Psoas muscle (tissue), 8 donors: ENCODE measurements around the gene GALNT13. TPM values are rescaled to one million over a fixed set of nuclear protein-coding genes. Genes with fewer than 3 reads are reported as not detected.

Experiments
- ATAC-seq, 4 donors: fragments of 200-7000 bp; cut with Tn5 transposase; one replicate each; pipeline ENCODE4 v1.9.1; 2020; ENCODE audit warnings: moderate library complexity in 3 of 4, mild to moderate bottlenecking in 2 of 4
- DNase-seq, 2 donors: peaks; one replicate each; pipeline ENCODE4 v3.0.0-alpha.2; 2020
- H3K27ac ChIP-seq: fragments of 200-600 bp; one replicate; pipeline ENCODE4 v1.8.0; 2022
- H3K27me3 ChIP-seq, 3 donors: fragments of 200-600 bp in 1 of 3; one replicate each; pipeline versions ENCODE4 v1.6.1 to v1.8.0; 2013 to 2022; ENCODE audit warnings: low read length in 2 of 3, mild to moderate bottlenecking in 2 of 3, moderate library complexity in 1 of 3; ENCODE audit not compliant: insufficient read depth in 3 of 3
- H3K36me3 ChIP-seq, 2 donors: fragments of 200-600 bp in 1 of 2; one replicate each; pipeline versions ENCODE4 v1.6.1 to v1.8.0; 2013 to 2022; ENCODE audit warnings: low read depth in 1 of 2, mild to moderate bottlenecking in 1 of 2, moderate library complexity in 1 of 2; ENCODE audit not compliant: insufficient read depth in 1 of 2
- H3K4me1 ChIP-seq: fragments of 200-600 bp; one replicate; pipeline ENCODE4 v1.8.0; 2022
- H3K4me3 ChIP-seq: fragments of 200-600 bp; one replicate; pipeline ENCODE4 v1.8.0; 2022; ENCODE audit warnings: mild to moderate bottlenecking
- H3K9me3 ChIP-seq: fragments of 200-600 bp; one replicate; pipeline ENCODE4 v1.8.0; 2022
- CTCF ChIP-seq: fragments of 200-600 bp; IDR thresholded peaks from one replicate; pipeline ENCODE4 v1.8.0; 2022; ENCODE audit warnings: antibody characterized with exemption
- WGBS, 3 donors: extraction: QIAGEN DNeasy Blood & Tissue Kit; methylation state at CpG; one replicate each; pipeline versions ENCODE4 v1.1.6 to v1.1.7; 2013; 5-methylcytosine and 5-hydroxymethylcytosine counted together
- intact Hi-C, 2 donors: fragments of 100-400 bp; cut with DNase I; formaldehyde crosslinking; loops; one replicate each; pipeline versions ENCODE4 v1.11.0 to v1.14.2; 2022
- polyA plus RNA-seq, 3 donors: library from polyadenylated mRNA; stranded (reverse); fragments of 200-250 nt; gene quantifications; one replicate each; pipeline ENCODE4 v1.2.3, GENCODE V29; 2013
- total RNA-seq, 4 donors: library from RNA; stranded (reverse); fragmentation: NEBNext Ultra II Directional in 2 of 4; extraction: Animal tissue kit (Norgen Biotek cat#: 25700) in 2 of 4; gene quantifications; one replicate each; pipeline versions ENCODE4 v1.2.1 to v1.2.4, GENCODE V29; 2021 to 2023
- donor health status: healthy with polysubstance abuse.
- donor health status: DM: no; HTN: no; CAD: no; lungs with moderate emphysema.
- donor health status: Bipolar disorder and iron deficiency.
- donor health status: healthy.
- donor health status: DM: yes; HTN: yes; CAD: no.
- donor health status: DM: no; HTN: no; CAD: no.
- donor health status: DM: no; HTN: no; CAD: no.
- donor health status: DM: yes; HTN: yes; CAD: no.

GALNT13 gene
- total and polyA plus RNA-seq, 7 donors = 0.06 TPM; not detected in 6

- Histone ChIP-seq H3K9me3 (no peaks in the 10 kb centered on the region), H3K27ac (no peak overlapping the region), H3K36me3 (no peaks in the 10 kb centered on the region), H3K27me3 (no peaks in the 10 kb centered on the region), H3K4me1 (no peaks in the 10 kb centered on the region), H3K4me3 (no peak overlapping the region)
- intact Hi-C loops = no loop called here
- 66 to 75% (median 69%) methylated on average over 2 of the region's 2 CpGs for WGBS, 3 donors
- TF ChIP-seq CTCF = no peak
- ATAC-seq = no peak
- DNase-seq = no peak
These were observed 609.6 kb downstream of the GALNT13 start for GRCh38 chr2:154481336-154481735.

- no peak for ATAC-seq
- H3K27ac ChIP-seq = no peak overlapping the region
- no peak overlapping the region for H3K4me3 ChIP-seq
- 82 to 87% (median 86%) methylated on average over 4 of the region's 4 CpGs for WGBS, 3 donors
- TF ChIP-seq CTCF = no peak
- no peaks in the 10 kb centered on the region for H3K4me1 ChIP-seq
- no peak for DNase-seq
- no peaks in the 10 kb centered on the region for H3K36me3 ChIP-seq
- no peaks in the 10 kb centered on the region for H3K9me3 ChIP-seq
- no peaks in the 10 kb centered on the region for H3K27me3 ChIP-seq
- intact Hi-C loops = no loop called here
These were observed 612.8 kb downstream of the GALNT13 start for GRCh38 chr2:154484338-154485099.

DNA sequence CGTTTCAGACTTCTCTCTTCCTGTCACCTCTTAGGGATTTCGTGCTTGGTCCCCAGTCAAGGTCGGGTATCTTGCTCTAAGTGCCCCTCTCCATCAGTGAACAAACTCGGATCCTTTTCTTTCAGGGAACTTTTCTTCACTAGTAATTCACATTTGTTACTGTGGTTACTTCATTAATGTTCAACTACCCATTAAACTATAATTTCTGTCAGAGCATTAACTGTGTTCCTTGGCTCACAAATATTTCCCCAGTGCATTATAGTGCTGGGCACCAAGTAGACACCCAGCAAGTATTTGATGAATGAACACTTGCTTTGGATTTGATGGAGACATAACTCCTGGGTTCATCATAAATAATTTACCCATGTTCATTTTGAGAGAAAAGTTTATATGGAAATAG lies 617.1 kb downstream of the GALNT13 start:
- Histone ChIP-seq H3K36me3 (no peaks in the 10 kb centered on the region), H3K4me1 (no peaks in the 10 kb centered on the region), H3K9me3 (no peaks in the 10 kb centered on the region), H3K27ac (no peak overlapping the region), H3K4me3 (no peak overlapping the region), H3K27me3 (no peaks in the 10 kb centered on the region)
- DNase-seq (no peak), ATAC-seq (no peak)
- no peak for TF ChIP-seq CTCF
- intact Hi-C loops = no loop called here
- 54 to 67% (median 64%) methylated on average over 4 of the region's 4 CpGs for WGBS, 3 donors

DNA sequence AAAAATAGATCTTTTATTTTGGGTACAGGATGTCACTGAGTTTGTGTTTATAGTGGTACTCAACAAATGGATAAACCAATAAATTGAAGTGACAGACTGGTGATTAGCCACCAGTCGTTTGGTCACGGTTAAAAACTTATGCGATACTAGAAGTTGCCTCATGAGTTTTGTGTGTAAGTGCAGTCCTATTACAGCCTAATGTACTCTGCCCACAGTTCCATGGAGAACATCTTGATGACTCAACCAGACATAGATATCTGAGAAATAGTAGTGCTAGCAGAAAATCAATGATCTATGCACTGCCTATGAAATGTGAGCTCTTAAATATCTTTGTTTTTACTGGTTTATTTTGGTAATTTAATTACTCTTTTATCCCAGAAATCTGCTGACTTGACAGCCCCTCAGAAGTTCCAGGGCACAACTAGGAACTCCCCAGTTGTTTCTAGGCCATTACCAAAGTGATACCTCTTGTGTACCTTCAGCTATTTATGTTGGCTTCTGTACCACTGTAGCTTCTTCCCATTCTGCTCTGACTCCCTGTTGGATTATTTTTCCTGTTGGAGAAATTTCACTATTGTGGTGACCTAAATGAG lies 617.6 kb downstream of the GALNT13 start:
- no peak for TF ChIP-seq CTCF
- Histone ChIP-seq H3K27me3 (no peaks in the 10 kb centered on the region), H3K9me3 (no peaks in the 10 kb centered on the region), H3K27ac (no peak overlapping the region), H3K36me3 (no peaks in the 10 kb centered on the region), H3K4me1 (no peaks in the 10 kb centered on the region), H3K4me3 (no peak overlapping the region)
- ATAC-seq = no peak
- no peak for DNase-seq
- intact Hi-C loops = no loop called here
- WGBS, 3 donors = 45 to 58% (median 53%) methylated on average over 3 of the region's 3 CpGs
